Kidney epithelial cell (primary cell): ENCODE data around the gene SMYD1. TPM values are rescaled to one million over a fixed set of nuclear protein-coding genes. Genes with fewer than 3 reads are reported as not detected.

Experiments
- DNase-seq: peaks from one replicate; pipeline ENCODE4 v3.0.0-alpha.2; 2010; ENCODE audit warnings: low read depth
- H3K27me3 ChIP-seq: 2 replicates; pipeline ENCODE4 v1.6.0; 2011; ENCODE audit warnings: low read length; ENCODE audit not compliant: control insufficient read depth, insufficient read depth
- H3K36me3 ChIP-seq: 2 replicates; pipeline ENCODE4 v1.5.1; 2011; ENCODE audit warnings: low read length; ENCODE audit not compliant: control insufficient read depth, insufficient read depth
- H3K4me3 ChIP-seq: 2 replicates; pipeline ENCODE4 v1.5.1; 2011; ENCODE audit warnings: low read depth, mild to moderate bottlenecking, control low read depth, low read length
- total RNA-seq: library from RNA; depleted of rRNA; stranded (reverse); fragments of >200 nt; gene quantifications from 2 replicates; pipeline ENCODE4 v1.2.3, GENCODE V29; 2015
- TF ChIP-seq, protein P1 (sequence below): IDR thresholded peaks from 2 replicates; pipeline ENCODE4 v1.5.1; 2011; ENCODE audit warnings: mild to moderate bottlenecking, moderate library complexity, low read length, control low read depth, inconsistent platforms; ENCODE audit not compliant: insufficient read depth, poor library complexity, severe bottlenecking

Gene SMYD1
- total RNA-seq, 1 donor from 2014 or later, result not detected

DNA sequence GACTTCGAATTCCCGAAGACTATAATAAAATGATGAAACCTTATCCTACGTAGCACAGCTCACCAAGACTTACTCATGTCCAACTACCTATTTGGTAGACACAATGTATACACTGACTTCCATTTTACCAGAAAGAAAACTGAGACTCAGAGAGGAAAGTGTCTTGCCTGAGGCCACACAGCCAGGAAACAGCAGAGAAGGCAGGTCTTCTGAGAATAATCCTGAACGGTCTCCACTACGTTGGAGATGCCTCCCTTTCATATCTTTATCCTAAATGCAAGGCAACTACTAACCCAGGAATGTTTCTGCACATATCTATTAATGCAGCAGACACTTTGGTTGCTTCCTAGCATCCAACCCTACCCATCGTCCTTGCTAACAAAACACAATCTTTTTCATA lies 72.2 kb downstream of the SMYD1 start:
- H3K27me3 ChIP-seq, result peaks cover 2% of the 10 kb centered on the region

DNA sequence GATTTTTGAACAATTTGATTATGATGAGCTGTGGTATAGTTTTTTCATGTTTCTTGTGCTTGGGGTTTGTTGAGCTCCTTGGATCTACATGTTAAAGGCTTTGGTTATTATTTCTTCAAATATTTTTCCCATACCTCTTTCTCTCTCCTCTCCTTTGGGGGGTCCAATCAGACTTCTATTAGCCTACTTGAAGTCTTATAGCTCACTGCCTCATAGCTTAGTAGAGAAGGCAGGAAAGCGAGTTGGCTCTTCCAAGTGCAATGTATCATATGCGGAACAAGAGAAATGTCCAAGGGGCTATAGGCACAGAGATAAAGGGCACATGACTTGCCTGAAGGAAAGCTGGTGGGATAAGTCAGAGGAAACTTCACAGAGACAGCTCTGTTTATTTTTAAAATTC lies 74.3 kb downstream of the SMYD1 start:
- TF ChIP-seq, protein P1, sequence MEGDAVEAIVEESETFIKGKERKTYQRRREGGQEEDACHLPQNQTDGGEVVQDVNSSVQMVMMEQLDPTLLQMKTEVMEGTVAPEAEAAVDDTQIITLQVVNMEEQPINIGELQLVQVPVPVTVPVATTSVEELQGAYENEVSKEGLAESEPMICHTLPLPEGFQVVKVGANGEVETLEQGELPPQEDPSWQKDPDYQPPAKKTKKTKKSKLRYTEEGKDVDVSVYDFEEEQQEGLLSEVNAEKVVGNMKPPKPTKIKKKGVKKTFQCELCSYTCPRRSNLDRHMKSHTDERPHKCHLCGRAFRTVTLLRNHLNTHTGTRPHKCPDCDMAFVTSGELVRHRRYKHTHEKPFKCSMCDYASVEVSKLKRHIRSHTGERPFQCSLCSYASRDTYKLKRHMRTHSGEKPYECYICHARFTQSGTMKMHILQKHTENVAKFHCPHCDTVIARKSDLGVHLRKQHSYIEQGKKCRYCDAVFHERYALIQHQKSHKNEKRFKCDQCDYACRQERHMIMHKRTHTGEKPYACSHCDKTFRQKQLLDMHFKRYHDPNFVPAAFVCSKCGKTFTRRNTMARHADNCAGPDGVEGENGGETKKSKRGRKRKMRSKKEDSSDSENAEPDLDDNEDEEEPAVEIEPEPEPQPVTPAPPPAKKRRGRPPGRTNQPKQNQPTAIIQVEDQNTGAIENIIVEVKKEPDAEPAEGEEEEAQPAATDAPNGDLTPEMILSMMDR, result no peak
- H3K27me3 ChIP-seq, result peaks cover 2% of the 10 kb centered on the region

More for the DNA sequence above, 72.2 kb downstream of the SMYD1 start:
- TF ChIP-seq, protein P1, result no peak
- H3K36me3 ChIP-seq, result no peaks in the 10 kb centered on the region
- no peak for DNase-seq
- no peak overlapping the region for H3K4me3 ChIP-seq

DNA sequence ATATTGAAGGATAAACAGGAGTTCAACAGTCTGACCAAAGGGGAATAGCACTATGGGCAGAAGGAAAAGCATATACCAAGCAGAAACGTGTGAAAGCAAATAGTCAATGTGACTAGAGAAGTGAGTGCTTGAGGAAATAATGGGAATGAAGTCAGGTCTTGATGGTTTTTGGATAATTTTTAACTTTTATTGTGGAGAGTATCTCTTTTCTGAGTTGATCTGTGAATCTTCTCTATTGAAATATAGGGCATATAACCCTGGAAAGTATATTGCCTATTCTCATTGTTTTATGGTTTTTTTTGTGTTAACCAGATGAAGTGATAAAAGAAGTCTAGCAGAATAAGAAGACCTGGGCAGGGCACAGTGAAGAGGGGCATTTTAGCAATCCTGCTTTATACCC lies 76.6 kb downstream of the SMYD1 start:
- no peak overlapping the region for H3K4me3 ChIP-seq
- H3K36me3 ChIP-seq, result no peaks in the 10 kb centered on the region
- DNase-seq, result no peak
- TF ChIP-seq, protein P1, result no peak
- H3K27me3 ChIP-seq, result peaks cover 2% of the 10 kb centered on the region

More for the DNA sequence above, 74.3 kb downstream of the SMYD1 start:
- Histone ChIP-seq H3K36me3 (no peaks in the 10 kb centered on the region), H3K4me3 (no peak overlapping the region)
- DNase-seq, result no peak

DNA sequence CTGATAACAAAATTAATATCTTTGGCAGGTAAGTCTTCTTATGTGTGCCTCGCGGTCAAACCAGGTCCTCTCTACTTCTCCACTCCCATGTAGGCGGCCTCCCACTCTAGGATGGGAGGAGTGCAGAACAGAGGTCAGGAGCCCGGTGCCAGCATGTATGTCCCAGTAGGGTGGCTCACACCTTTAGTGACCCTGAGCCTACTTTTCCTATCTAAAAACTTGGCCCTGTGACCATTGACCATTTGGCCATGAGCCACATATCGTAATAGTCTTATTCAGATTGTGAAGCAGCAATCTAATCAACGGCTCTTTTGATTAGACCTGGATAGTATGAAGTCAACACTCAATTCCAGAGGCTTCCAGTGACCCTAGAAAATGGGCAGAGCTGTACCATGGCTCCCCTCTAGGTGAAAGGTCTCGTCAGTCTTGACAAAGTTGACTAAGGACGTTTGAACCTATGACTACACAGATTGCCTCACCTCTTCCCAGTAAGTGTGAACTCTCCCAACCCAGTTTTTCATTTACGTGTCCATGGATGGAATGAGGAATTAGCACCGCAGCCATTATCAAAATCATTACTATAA lies 77.4 kb downstream of the SMYD1 start:
- DNase-seq, result no peak

DNA sequence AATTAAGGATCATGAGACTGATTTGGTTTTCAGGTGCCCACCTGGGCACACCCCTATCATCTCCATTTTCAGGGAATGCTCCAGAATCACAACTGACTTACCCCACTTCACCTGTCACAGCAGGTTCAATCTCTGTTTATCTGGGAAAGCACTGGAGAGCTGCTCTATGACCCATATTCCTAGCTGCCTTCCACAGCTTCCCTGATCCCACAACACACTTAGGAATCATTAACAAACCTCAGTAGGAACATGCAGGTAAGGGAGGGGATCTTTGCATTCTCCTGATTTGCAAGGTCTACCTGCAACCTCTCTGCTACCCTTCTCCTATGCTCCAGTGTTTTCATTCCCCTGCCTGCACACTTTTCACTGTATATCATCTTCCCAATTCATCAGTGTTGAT lies 79.0 kb downstream of the SMYD1 start:
- no peak for DNase-seq
- Histone ChIP-seq H3K4me3 (no peak overlapping the region), H3K36me3 (no peaks in the 10 kb centered on the region), H3K27me3 (peaks cover 2% of the 10 kb centered on the region)
- TF ChIP-seq, protein P1, result no peak

More for the DNA sequence above, 77.4 kb downstream of the SMYD1 start:
- Histone ChIP-seq H3K36me3 (no peaks in the 10 kb centered on the region), H3K27me3 (peaks cover 2% of the 10 kb centered on the region), H3K4me3 (no peak overlapping the region)
- TF ChIP-seq, protein P1, result no peak

DNA sequence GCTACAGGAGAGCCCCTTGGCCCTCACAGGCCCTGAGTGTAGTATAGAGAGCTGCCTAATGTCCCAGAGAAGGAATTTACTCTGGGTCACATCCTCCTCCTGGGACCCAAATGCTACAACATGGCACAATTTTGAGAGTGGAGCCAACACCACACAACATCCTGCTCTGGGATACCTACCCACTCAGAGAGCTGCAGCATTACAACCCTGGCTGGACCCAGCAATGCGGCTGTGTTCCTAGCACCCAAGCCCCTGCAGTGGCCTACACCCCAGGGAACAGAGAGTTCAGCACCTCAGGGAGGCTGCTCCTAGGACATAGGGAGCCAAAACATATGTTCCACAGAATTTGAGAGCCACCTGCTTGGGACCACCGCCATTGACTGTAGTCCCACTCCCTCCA lies 79.5 kb downstream of the SMYD1 start:
- TF ChIP-seq, protein P1, result no peak
- no peak for DNase-seq
- Histone ChIP-seq H3K27me3 (peaks cover 2% of the 10 kb centered on the region), H3K4me3 (no peak overlapping the region), H3K36me3 (no peaks in the 10 kb centered on the region)
